ENCODE results near the gene ELFN1.
"Not testable (repeated sequence)": the region's sequence is repeated elsewhere in the genome, so short reads cannot be mapped to it uniquely, and the experiment has no call there.

Gene ELFN1

DNA sequence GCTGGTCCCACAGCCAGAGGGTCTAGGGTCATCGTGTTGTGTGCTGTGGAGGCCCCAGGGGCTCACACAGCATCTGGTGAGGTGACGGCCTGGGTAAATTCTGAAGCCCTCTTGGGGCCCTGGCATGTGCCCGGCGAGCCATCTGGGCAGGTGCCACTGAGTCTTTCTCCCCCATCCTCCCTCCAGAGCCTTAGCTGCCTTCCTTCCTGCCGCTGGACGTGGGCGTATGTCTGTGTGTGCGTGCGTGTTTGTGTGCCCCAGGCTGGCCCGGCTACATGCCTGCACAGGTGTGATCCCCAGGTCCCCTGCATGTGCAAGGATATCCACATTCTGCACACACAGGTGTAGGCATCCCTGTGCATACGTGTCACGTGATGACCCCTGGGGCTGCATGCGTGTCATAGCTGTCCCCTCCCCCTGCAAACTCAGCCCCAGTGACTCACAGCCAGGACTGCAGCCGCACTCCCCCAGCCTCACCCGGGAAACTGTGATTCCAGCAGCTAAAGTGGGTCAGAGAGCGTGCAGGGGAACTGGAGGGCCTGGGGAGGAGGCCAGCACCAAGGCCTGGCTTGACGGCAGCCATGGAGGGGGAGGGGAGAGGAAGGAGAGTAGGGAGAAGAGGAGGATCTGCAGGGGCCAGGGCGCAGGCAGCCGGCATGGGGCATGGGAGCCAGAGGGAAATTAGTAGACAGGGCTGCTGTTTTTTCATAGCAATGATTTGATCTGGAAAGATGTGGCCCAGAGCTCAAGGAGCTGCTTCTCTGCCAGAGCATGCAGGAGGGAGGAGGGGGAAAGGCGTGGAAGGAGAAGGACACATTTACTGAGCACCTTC is 46.4 kb downstream of the ELFN1 start:
- Histone ChIP-seq H3K27me3 (replicated peaks; ENCODE audit: control insufficient read depth, insufficient read depth, low read length) (peaks cover 2% of the 10 kb centered on the region), H3K36me3 (ENCODE audit: control insufficient read depth, insufficient read depth, low read length) (no peaks in the 10 kb centered on the region), H3K4me3 (replicated peaks; ENCODE audit: low read depth, low read length) (no peak overlapping the region)
- TF ChIP-seq CTCF (IDR thresholded peaks at IDR 0.05; ENCODE audit: insufficient read depth, low read length, poor library complexity, severe bottlenecking) = no peak
- DNase-seq (ENCODE audit: extremely low read depth, insufficient read length) = no peak

GRCh38 chr7:1717095-1717483 is 47.0 kb downstream of the ELFN1 start:
- H3K27me3 ChIP-seq (replicated peaks; ENCODE audit: control insufficient read depth, insufficient read depth, low read length) = peaks cover 2% of the 10 kb centered on the region
- no peak for TF ChIP-seq CTCF (IDR thresholded peaks at IDR 0.05; ENCODE audit: insufficient read depth, low read length, poor library complexity, severe bottlenecking)
- no peak for DNase-seq (ENCODE audit: extremely low read depth, insufficient read length)
- H3K36me3 ChIP-seq (ENCODE audit: control insufficient read depth, insufficient read depth, low read length) = no peaks in the 10 kb centered on the region
- no peak overlapping the region for H3K4me3 ChIP-seq (replicated peaks; ENCODE audit: low read depth, low read length)

DNA sequence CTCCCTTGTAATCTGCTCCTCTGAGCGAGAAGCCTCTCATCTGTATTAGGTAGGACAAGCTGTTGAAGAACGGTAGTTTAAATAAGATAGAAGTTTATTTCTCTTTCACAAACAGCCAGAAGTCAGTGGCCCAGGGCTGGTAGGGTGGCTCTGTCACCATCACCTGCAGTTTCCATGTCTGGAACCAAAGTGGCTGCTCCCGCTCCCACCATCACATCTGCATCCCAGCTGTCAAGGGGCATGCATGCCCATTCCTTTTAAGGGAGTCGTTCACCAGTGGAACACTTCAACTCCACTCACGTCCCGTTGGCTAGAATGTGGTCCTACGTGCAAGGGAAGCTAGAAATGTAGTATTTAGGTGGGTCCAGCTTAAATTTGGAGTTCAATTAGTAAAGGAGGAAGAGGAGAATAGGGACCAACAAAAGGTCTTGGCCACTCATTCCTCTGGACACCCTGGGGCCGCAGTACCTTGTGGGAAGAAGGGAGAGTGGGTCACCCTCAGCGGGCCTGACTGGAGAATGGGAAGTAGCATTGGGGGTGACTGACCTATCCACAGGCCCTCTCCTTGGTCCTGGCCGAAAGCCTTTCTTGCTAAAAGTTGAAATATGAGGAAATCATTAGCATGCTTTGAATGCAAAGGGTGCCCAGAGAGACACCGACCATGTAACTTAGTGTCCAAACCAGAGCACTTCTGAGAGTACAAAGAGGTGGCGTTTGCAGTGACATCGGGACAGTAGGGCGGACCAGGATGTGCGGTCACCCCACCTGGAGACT is 48.0 kb downstream of the ELFN1 start:
- H3K4me3 ChIP-seq (replicated peaks; ENCODE audit: low read depth, low read length) = no peak overlapping the region

DNA sequence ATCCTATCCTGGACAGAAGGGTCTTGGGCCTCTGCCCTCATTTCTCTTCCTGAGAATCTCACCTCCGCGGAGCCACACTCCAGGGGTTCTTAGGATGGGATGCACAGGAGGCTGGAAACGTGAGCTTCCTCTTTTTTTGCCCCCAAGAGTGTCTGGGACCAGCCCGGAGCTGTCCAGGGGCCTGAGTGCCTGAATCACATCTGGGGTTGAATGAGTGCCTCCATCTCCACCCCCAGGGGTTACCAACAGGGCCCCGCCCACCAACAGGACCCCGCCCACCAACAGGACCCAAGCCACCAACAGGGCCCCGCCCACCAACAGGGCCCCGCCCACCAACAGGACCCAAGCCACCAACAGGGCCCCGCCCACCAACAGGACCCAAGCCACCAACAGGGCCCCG is 48.8 kb downstream of the ELFN1 start:
- not testable (repeated sequence) for DNase-seq (ENCODE audit: extremely low read depth, insufficient read length); H3K27me3 ChIP-seq (replicated peaks; ENCODE audit: control insufficient read depth, insufficient read depth, low read length); H3K36me3 ChIP-seq (ENCODE audit: control insufficient read depth, insufficient read depth, low read length); H3K4me3 ChIP-seq (replicated peaks; ENCODE audit: low read depth, low read length)

More for the DNA sequence above, 48.0 kb downstream of the ELFN1 start:
- no peak for DNase-seq (ENCODE audit: extremely low read depth, insufficient read length)
- H3K36me3 ChIP-seq (ENCODE audit: control insufficient read depth, insufficient read depth, low read length) = no peaks in the 10 kb centered on the region
- peaks cover 2% of the 10 kb centered on the region for H3K27me3 ChIP-seq (replicated peaks; ENCODE audit: control insufficient read depth, insufficient read depth, low read length)
- TF ChIP-seq CTCF (IDR thresholded peaks at IDR 0.05; ENCODE audit: insufficient read depth, low read length, poor library complexity, severe bottlenecking) = no peak

- not testable (repeated sequence) for H3K4me3 ChIP-seq (replicated peaks; ENCODE audit: low read depth, low read length); H3K36me3 ChIP-seq (ENCODE audit: control insufficient read depth, insufficient read depth, low read length); DNase-seq (ENCODE audit: extremely low read depth, insufficient read length); H3K27me3 ChIP-seq (replicated peaks; ENCODE audit: control insufficient read depth, insufficient read depth, low read length)
Observed at GRCh38 chr7:1719256-1719655, 49.2 kb downstream of the ELFN1 start.

DNA sequence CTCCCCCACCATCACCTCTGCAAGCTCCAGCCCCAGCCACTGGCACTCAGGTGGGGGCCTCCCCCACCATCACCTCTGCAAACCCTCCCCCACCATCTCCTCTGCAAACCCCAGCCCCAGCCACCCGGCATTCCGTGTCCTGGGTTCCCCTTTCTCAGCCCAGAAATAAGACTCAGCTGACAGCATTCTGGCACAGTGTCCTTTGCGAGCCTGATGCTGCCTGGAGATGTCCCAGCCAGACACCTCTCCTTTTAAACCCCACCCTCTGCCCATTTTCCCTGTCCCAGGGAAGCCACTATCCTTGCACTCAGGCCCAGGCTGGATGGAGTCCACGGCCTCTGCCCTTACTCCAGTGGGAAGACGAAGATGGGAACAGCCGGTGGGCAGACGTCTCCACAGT is 49.8 kb downstream of the ELFN1 start:
- Histone ChIP-seq H3K27me3 (replicated peaks; ENCODE audit: control insufficient read depth, insufficient read depth, low read length) (peaks cover under 1% of the 10 kb centered on the region), H3K36me3 (ENCODE audit: control insufficient read depth, insufficient read depth, low read length) (no peaks in the 10 kb centered on the region), H3K4me3 (replicated peaks; ENCODE audit: low read depth, low read length) (no peak overlapping the region)
- DNase-seq (ENCODE audit: extremely low read depth, insufficient read length) = no peak
- TF ChIP-seq CTCF (IDR thresholded peaks at IDR 0.05; ENCODE audit: insufficient read depth, low read length, poor library complexity, severe bottlenecking) = no peak
